GM12891 (cell line): ENCODE data around the gene AVPR1A. TPM values are rescaled to one million over a fixed set of nuclear protein-coding genes. Genes with fewer than 3 reads are reported as not detected.
A peak's percentile ranks its signal among the peaks of the same experiment; 100 is the strongest.
"Not testable (repeated sequence)": the region's sequence is repeated elsewhere in the genome, so short reads cannot be mapped to it uniquely, and the experiment has no call there.

Experiments used
- DNase-seq: peaks from one replicate; pipeline ENCODE4 v3.0.0; 2011; ENCODE audit warnings: low spot score; ENCODE audit not compliant: insufficient read length
- FAIRE-seq: peaks from 2 replicates; lab custom pipeline; 2011; peaks lifted over from hg19 to GRCh38; lab: Jason Lieb, UNC
- PAX5 ChIP-seq: IDR thresholded peaks from 2 replicates; pipeline ENCODE4 v1.6.1; 2011; ENCODE audit warnings: low read length, moderate library complexity, mild to moderate bottlenecking; ENCODE audit not compliant: insufficient read depth, severe bottlenecking
- POLR2A ChIP-seq: IDR thresholded peaks from 2 replicates; pipeline ENCODE4 v1.6.1; 2011; ENCODE audit warnings: low read depth, low read length, control low read depth
- POLR2AphosphoS5 ChIP-seq: IDR thresholded peaks from 2 replicates; pipeline ENCODE4 v1.6.1; 2011; ENCODE audit warnings: low read depth, low read length, control low read depth
- POU2F2 ChIP-seq: IDR thresholded peaks from 2 replicates; pipeline ENCODE4 v1.6.1; 2011; ENCODE audit warnings: low read depth, mild to moderate bottlenecking, control low read depth, low read length, moderate library complexity
- SPI1 ChIP-seq: IDR thresholded peaks from 2 replicates; pipeline ENCODE4 v1.6.1; 2011; ENCODE audit warnings: low read depth, low read length, control low read depth
- TAF1 ChIP-seq: IDR thresholded peaks from 2 replicates; pipeline ENCODE4 v1.6.1; 2011; ENCODE audit warnings: low read depth, low read length, control low read depth
- polyA plus RNA-seq: library from polyadenylated mRNA; unstranded; fragments of >200 nt; gene quantifications from one replicate; pipeline ENCODE4 v1.2.1, GENCODE V29; 2012; ENCODE audit warnings: low read depth, missing spikeins, inconsistent platforms; ENCODE audit not compliant: missing spikeins

AVPR1A gene
- polyA plus RNA-seq, result not detected

DNA sequence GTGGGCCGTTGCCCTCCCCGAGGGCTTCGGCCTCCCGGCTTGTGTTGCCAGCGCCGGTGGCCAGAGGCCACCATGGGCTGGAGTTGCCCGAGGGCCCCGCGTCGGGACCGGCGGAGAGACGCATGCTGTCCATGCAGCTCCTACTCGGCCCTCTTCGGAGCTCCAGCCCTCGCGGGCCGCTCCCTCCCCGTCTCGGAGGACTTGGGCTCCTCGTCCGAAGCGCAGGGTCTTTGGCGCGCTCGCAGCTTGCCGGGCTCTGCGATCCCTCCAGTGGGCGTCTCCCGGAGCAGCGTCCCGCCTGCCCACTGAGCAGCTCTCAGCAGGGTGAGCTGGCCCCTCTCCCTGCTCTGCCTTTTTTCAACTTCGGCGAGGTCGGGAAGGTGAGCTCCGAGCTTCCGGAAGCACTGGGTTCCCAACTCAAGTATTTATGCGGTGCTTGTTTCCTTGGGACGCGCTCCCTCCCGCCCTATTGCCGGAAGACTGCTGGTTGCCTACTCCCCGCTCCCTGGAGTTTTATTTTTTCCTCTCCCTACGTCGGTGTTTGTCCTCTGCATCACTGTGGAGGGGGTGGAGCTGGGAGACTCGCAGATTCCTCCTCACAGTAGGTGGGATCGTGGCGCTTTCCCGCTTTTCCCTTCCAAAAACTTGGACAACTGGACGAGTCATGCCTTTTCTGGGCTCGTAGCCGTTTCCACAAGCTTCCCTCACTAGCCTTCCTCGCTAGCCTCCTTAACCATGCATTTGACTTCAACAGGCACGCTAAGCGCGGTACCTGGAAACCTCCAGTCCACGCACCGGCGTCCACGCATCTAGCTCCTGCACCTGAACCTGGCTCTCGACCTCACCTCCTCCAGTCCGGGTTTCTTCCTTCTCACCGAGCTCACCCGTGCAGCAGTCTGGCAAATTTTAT is at the start of gene AVPR1A:
Gene AVPR1A (minus strand): TSS at position 489 of the 910 bp plus-strand sequence. CDS start 365 bp downstream, at position 124.
- FAIRE-seq (no peak), DNase-seq (peak; percentile 17)
- TF ChIP-seq SPI1 (no peak), POU2F2 (no peak), POLR2A (no peak), POLR2AphosphoS5 (no peak), PAX5 (no peak), TAF1 (no peak)

GRCh38 chr12:63196168-63196567 is 45.2 kb upstream of the AVPR1A start:
- DNase-seq, result no peak
- FAIRE-seq, result no peak
- TF ChIP-seq TAF1 (no peak), POLR2A (no peak), PAX5 (no peak), SPI1 (no peak), POU2F2 (no peak), POLR2AphosphoS5 (no peak)

DNA sequence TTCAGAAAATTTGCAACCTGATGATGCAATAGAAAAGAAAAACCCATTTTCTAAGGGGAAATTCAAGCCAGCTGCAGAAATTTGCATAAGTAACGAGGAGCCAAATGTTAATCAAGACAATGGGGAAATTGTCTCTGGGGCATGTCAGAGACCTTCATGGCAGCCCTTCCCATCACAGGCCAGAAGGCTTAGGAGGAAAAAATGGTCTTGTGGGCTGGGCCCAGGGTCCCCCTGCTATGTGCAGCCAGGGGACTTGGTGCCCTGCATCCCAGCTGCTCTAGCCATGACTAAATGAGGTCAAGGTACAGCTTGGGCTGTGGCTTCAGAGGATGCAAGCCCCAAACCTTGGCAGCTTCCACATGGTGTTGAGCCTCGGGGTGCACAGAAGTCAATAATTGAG is 28.2 kb upstream of the AVPR1A start:
- TF ChIP-seq TAF1 (no peak), POLR2AphosphoS5 (no peak), POLR2A (no peak), PAX5 (no peak), SPI1 (no peak), POU2F2 (no peak)
- no peak for FAIRE-seq
- DNase-seq, result no peak

GRCh38 chr12:63170321-63170720 is 19.3 kb upstream of the AVPR1A start:
- TF ChIP-seq TAF1 (no peak), PAX5 (no peak)

GRCh38 chr12:63167741-63168140 is 16.7 kb upstream of the AVPR1A start:
- FAIRE-seq, DNase-seq: not testable (repeated sequence)

More at GRCh38 chr12:63170321-63170720, 19.3 kb upstream of the AVPR1A start:
- FAIRE-seq (no peak), DNase-seq (no peak)

DNA sequence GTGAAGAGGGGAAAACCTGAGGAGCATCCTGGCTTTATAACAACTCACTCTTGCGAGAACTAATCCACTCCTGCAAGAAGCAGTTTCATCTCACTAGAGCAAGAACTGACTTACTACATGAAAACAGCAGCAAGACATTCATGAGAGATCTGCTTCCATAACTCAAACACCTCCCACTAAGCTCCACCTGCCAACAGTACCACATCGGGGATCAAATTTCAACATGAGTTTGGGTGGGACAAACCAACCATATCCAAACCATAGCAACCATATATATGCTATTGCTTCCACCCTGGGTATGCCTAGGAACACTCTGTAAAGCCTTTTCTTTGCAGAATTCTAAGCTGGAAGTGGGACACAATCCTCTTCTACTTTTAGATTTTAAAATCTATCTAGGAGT is 13.9 kb upstream of the AVPR1A start:
- DNase-seq (no peak), FAIRE-seq (no peak)
- TF ChIP-seq SPI1 (no peak), TAF1 (no peak), POLR2AphosphoS5 (no peak), POLR2A (no peak)

DNA sequence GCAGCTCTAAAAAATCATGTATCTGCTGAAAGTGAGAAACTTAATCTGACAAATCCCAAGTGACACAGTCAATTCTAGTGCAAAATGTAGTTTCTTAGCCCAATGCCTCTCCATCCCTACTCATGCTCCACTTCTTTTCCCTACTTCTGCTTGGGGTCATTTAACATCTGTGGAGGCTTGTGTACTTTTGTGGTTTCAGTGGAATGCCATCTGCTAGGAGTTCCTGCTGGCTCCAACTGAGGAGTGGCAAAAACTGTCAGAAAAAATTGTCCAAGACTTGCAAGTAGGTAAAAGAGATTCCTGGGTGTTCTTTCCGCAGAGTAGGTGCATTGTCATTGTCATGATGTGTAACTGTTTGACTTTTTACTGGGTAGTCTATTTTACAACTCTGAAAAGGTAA is 12.5 kb upstream of the AVPR1A start:
- no peak for DNase-seq
- no peak for FAIRE-seq
- no peak for TF ChIP-seq POU2F2
- TF ChIP-seq TAF1, result no peak
- TF ChIP-seq SPI1, result no peak
- no peak for TF ChIP-seq POLR2AphosphoS5
- no peak for TF ChIP-seq POLR2A

DNA sequence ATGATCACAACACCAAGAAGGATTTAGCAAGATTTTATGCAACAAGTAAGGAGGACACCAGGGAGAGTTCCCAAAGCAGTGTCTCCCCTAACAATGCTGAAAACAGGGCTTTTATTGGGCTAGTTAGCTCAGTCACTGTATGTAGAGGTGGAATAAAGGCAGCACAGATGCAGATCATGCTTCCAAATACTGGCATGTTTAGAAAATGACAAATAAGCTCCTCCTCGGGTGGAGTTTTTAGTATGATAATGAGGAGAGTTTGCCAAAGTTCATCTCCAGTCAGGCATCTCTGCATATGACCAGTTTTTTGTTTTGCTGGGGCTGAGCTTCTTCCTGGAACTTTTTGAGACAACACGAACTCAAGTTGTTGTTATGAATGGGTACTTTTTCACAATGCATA is 4.4 kb upstream of the AVPR1A start:
- TF ChIP-seq PAX5 (no peak), SPI1 (no peak), POLR2AphosphoS5 (no peak), POLR2A (no peak), TAF1 (no peak), POU2F2 (no peak)

GRCh38 chr12:63154560-63154959 is 3.6 kb upstream of the AVPR1A start:
- FAIRE-seq, result no peak

More for the DNA sequence above, 4.4 kb upstream of the AVPR1A start:
- FAIRE-seq (no peak), DNase-seq (no peak)

GRCh38 chr12:63152321-63152700 is 1.3 kb upstream of the AVPR1A start:
- DNase-seq (no peak), FAIRE-seq (no peak)
- TF ChIP-seq POU2F2 (no peak), SPI1 (no peak), POLR2A (no peak), POLR2AphosphoS5 (no peak), PAX5 (no peak), TAF1 (no peak)

More at GRCh38 chr12:63154560-63154959, 3.6 kb upstream of the AVPR1A start:
- DNase-seq, result no peak
- TF ChIP-seq POLR2AphosphoS5, result no peak
- TF ChIP-seq POU2F2, result no peak
- no peak for TF ChIP-seq PAX5
- TF ChIP-seq POLR2A, result no peak
- TF ChIP-seq SPI1, result no peak
- TF ChIP-seq TAF1, result no peak
